GM21528 (cell line): ENCODE data around the gene HSPB9.

Experiments
- ATAC-seq: cut with Tn5 transposase; IDR thresholded peaks from one replicate; pipeline ENCODE4 v1.9.1; 2021; ENCODE audit warnings: mild to moderate bottlenecking, moderate library complexity; ENCODE audit not compliant: unreplicated experiment, low FRiP score

Gene HSPB9

DNA sequence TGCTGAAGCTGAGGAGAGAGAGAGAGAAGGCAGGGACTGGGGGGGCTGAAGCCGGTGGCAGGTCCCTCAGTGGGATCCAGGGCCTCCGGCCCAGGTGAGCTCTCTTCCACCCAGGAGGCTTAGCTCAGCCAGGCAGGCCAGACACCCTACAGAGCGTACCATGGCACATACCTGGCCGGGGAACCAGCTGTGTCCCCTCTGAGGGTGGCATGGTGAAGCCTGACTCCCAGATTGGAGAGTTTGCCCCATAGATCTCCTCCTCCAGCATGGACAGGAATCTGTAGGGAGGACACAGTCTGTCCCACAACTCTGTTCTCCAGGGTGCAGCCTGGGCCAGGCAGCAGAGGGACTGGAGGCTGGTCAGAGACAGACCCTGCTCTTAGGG, 4.5 kb upstream of the HSPB9 start:
- ATAC-seq = no peak

DNA sequence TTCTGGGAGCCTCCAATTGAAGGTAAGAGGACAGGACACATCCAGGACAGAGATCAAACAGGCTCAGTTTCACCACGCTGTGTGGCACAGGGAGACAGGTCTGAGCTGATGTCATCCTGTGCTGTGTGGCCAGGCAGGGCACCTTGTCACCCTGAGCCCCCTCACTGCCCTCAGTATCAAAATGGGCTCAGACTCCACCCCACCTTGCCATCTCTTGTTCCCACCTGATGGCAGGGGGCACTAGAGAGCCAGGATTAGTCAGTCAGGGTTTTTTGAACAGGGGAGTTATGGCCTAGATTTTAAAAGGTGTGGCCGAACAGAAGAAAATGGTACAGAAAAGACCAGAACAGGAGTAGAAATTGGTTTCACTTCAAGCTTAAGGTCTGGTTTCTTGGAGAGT, 4.1 kb upstream of the HSPB9 start:
- no peak for ATAC-seq

- ATAC-seq = no peak
Measured at GRCh38 chr17:42119301-42119700, 3.3 kb upstream of the HSPB9 start.

GRCh38 chr17:42120161-42120769, 2.3 kb upstream of the HSPB9 start:
- no peak for ATAC-seq

- ATAC-seq = peak; percentile 56
Measured at GRCh38 chr17:42120770-42121769, 1.5 kb upstream of the HSPB9 start, which contains the start of gene KAT2A. Gene KAT2A, minus strand, starts transcription at chr17:42121367. Its CDS starts 63 bp downstream, at chr17:42121304.

DNA sequence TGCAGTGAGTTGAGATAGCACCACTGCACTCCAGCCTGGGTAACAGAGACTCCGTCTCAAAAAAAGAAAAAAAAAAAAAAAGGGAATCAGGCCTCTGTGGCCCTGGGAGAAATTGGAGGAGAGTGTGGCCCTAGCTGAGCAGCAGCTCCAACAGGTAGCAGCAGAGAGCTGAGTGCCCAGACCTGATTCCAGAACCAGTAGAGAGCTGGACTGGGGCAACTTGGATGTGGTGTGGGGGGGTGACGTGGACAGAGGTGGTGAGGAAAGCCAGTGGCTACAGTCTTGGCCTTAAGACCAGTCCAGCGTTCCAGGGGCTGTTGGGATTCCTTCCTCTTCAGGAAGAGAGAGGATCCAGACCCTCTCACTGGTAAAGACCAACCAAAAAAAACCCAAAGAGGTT, 1.7 kb downstream of the HSPB9 start:
- ATAC-seq = no peak

GRCh38 chr17:42125565-42125964, 3.0 kb downstream of the HSPB9 start:
- ATAC-seq = no peak

DNA sequence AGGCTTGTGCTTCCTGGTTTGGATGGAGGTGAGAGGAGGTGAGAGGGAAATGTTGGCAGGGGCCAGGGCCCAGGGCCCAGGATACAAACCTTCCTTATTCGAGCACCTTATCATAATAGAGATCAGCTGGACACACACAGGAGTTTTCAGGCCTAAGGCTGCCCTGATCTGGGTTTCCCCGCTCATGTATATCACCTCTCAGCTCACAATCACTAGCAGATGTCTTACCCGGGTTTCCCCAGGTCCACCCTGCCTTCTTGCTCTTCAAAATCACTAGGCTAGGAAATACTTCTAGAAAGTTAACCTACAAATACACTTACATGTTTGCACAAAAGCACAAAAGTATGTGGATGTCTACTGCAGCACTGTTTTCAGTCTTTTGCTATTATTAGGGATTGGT, 4.2 kb downstream of the HSPB9 start:
- no peak for ATAC-seq

GRCh38 chr17:42127414-42127813, 4.8 kb downstream of the HSPB9 start:
- ATAC-seq = no peak

- ATAC-seq = no peak
Measured at GRCh38 chr17:42129109-42129837, 6.7 kb downstream of the HSPB9 start.

DNA sequence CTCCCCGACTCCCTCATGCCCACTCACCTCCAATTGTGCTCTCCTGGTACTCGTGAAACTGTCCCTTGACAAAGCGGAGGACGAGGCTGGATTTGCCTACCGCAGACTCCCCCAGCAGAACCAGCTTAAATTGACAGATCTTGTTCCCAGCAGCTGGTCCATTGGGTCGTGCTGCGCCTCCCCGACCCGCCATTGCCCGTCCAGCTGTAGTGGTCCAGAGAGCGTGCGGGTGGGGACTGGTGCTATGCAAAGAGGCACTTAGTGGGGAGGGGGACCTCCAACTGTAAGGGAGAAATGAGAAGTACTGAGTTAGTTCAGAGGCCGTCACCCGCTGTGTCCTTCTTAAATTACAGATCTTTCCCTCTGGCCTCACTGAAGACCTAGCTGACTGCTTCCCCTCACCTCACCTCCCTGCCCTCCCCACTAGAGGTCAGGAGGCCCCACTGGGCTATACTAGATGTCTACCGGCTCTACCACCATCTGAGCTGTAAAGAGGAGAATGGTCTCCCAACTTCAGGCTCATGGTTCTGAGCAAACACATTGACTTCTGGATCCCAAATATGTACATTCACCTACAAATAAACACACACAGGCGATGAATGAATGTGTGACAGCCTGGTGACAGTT, 7.8 kb downstream of the HSPB9 start:
- no peak for ATAC-seq

- no peak for ATAC-seq
Measured at GRCh38 chr17:42131232-42131631, 8.6 kb downstream of the HSPB9 start.

DNA sequence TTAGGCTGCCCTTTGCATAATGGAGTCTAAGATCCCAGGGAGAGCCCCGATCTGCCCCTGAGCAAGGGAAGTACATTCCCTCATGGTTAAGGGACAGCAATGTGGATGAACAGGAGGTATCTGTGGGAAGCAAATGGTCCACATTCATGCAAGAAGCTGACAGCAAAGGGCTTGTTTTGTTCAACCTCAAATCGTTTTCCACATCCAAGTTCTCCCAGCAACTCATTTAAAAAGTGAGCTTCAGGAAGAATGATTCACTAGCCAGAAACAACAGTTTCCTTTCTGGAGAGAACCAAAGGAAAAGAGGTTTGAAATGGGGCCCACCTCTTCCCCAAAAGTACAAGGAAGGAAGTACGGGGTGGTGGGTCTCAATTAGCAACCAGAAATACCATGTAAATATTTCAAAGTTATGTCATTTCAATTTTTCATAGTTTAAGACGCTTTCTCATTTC, 9.4 kb downstream of the HSPB9 start:
- no peak for ATAC-seq

GRCh38 chr17:42132941-42133340, 10.3 kb downstream of the HSPB9 start:
- no peak for ATAC-seq

GRCh38 chr17:42133461-42134041, 10.9 kb downstream of the HSPB9 start:
- no peak for ATAC-seq

DNA sequence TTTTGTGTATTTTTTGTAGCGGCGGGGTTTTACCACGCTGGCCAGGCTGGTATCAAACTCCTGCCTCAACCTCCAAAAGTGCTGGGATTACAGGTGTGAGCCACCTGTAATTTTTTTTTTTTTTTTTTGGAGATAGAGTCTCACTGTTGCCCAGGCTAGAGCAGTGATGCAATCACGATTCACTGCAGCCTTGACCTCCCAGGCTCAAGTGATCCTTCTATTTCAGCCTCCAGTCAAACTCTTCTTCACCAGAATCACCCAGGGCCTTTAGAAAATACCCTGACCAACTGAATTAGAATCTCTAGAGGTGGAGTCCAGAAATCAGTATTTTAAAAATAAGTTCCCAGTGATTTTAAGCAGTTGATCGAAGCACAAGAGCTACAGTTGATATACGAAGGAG, 12.5 kb downstream of the HSPB9 start:
- ATAC-seq = no peak

DNA sequence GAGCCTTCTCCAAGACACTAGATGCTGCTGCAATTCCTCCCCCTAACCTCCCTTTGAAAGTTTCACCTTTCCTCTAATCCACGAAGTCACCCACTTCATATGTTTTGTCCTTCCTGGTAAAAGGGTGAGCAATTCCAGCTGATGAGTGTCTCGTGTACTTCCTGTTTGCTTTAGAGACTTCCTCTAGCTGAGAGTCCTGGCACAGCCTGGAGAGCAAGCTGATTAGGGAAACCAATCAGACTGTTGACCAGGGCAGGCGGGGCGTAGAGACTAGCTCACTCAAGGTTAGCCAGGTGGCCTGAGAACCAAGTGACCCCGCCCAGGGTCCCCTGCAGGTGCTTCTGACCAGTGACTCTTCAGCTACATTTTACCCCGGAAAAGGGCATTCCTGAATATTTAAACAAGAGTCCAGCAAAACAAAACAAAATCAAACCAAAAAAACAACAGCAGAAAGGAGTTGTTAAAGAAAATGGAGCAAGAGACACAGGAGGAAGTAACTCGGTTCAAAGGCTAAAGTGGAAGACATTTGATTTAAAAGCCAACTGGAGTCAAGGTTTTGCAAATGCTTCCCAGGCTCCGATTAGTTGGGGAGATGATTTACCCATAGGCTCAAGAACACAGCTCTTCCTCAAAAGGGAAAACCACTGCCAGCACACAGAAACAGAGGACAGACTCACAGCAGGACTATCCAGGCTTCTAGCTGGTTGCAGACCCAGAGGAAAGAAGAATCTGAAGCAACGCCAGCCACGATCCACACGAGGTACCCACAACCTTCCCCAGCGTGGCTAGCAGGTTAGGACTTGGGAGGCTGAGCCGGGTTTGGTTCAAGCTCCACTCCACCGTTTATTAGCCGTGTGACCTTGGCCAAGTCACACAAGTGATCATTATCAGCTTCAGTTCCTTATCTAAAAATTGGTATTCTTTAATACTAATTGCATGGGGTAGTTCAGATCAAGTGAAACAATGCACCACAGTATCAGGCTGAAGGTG, 13.4 kb downstream of the HSPB9 start:
- ATAC-seq = no peak

GRCh38 chr17:42136654-42137051, 14.0 kb downstream of the HSPB9 start:
- ATAC-seq = no peak
